H9 (cell line): Measurements from ENCODE around the gene IL1B. TPM values are rescaled to one million over a fixed set of nuclear protein-coding genes. Genes with fewer than 3 reads are reported as not detected.

ENCODE experiments used
- DNase-seq: peaks from one replicate; pipeline ENCODE4 v3.0.0-alpha.2; 2017
- H2AFZ ChIP-seq: one replicate; pipeline ENCODE4 v1.6.1; 2013; ENCODE audit warnings: mild to moderate bottlenecking, low read length, control low read depth, moderate library complexity
- H2AK5ac ChIP-seq: 2 replicates; pipeline ENCODE4 v1.6.1; 2013; ENCODE audit warnings: low read length, control low read depth, mixed read lengths; ENCODE audit not compliant: insufficient read length
- H2BK120ac ChIP-seq: one replicate; pipeline ENCODE4 v1.6.1; 2013; ENCODE audit warnings: low read depth, mild to moderate bottlenecking, low read length, control low read depth, inconsistent platforms; ENCODE audit not compliant: poor library complexity, severe bottlenecking
- H2BK12ac ChIP-seq: 2 replicates; pipeline ENCODE4 v1.6.1; 2013; ENCODE audit warnings: low read length, control low read depth, mixed read lengths, low read depth; ENCODE audit not compliant: insufficient read length
- H2BK15ac ChIP-seq: 2 replicates; pipeline ENCODE4 v1.6.1; 2013; ENCODE audit warnings: low read depth, low read length, control low read depth
- H2BK20ac ChIP-seq: one replicate; pipeline ENCODE4 v1.6.1; 2013; ENCODE audit warnings: low read depth, mild to moderate bottlenecking, low read length, control low read depth, inconsistent platforms; ENCODE audit not compliant: poor library complexity, severe bottlenecking
- H2BK5ac ChIP-seq: 2 replicates; pipeline ENCODE4 v1.6.1; 2013; ENCODE audit warnings: low read length, control low read depth, mixed read lengths; ENCODE audit not compliant: insufficient read length
- H3K14ac ChIP-seq: 2 replicates; pipeline ENCODE4 v1.6.1; 2013; ENCODE audit warnings: low read length, control low read depth; ENCODE audit not compliant: insufficient read depth
- H3K18ac ChIP-seq: 2 replicates; pipeline ENCODE4 v1.6.1; 2013; ENCODE audit warnings: low read depth, mild to moderate bottlenecking, mixed read lengths, low read length, control low read depth; ENCODE audit not compliant: insufficient read length
- H3K23ac ChIP-seq: 2 replicates; pipeline ENCODE4 v1.6.1; 2013; ENCODE audit warnings: low read length, control low read depth, mixed read lengths, low read depth; ENCODE audit not compliant: insufficient read length
- H3K23me2 ChIP-seq: 2 replicates; pipeline ENCODE4 v1.6.1; 2013; ENCODE audit warnings: low read depth, mild to moderate bottlenecking, mixed read lengths, low read length, control low read depth; ENCODE audit not compliant: insufficient read length, poor library complexity, severe bottlenecking
- H3K27ac ChIP-seq: 2 replicates; pipeline ENCODE4 v1.5.1; 2013; ENCODE audit warnings: low read length, control low read depth, mixed read lengths, low read depth; ENCODE audit not compliant: insufficient read length
- H3K27me3 ChIP-seq: 2 replicates; pipeline ENCODE4 v1.6.1; 2013; ENCODE audit warnings: low read length, control low read depth, inconsistent platforms; ENCODE audit not compliant: insufficient read depth
- H3K4ac ChIP-seq: 2 replicates; pipeline ENCODE4 v1.6.1; 2013; ENCODE audit warnings: low read depth, mild to moderate bottlenecking, control low read depth, inconsistent platforms, low read length, moderate library complexity
- H3K4me1 ChIP-seq: 2 replicates; pipeline ENCODE4 v1.6.1; 2013; ENCODE audit warnings: low read length, control low read depth, inconsistent platforms; ENCODE audit not compliant: insufficient read depth
- H3K4me2 ChIP-seq: 2 replicates; pipeline ENCODE4 v1.6.1; 2013; ENCODE audit warnings: low read length, control low read depth, mixed read lengths; ENCODE audit not compliant: insufficient read length, insufficient read depth
- H3K56ac ChIP-seq: 2 replicates; pipeline ENCODE4 v1.6.1; 2013; ENCODE audit warnings: low read depth, mild to moderate bottlenecking, mixed read lengths, low read length, control low read depth; ENCODE audit not compliant: insufficient read length
- H3K79me1 ChIP-seq: 2 replicates; pipeline ENCODE4 v1.6.1; 2013; ENCODE audit warnings: low read depth, mild to moderate bottlenecking, moderate library complexity, low read length, control low read depth, inconsistent platforms; ENCODE audit not compliant: insufficient read depth, poor library complexity, severe bottlenecking
- H3K79me2 ChIP-seq: 2 replicates; pipeline ENCODE4 v1.6.1; 2013; ENCODE audit warnings: low read length, control low read depth, inconsistent platforms; ENCODE audit not compliant: insufficient read depth
- H3K9ac ChIP-seq: 2 replicates; pipeline ENCODE4 v1.6.1; 2013; ENCODE audit warnings: low read length, control low read depth, mixed read lengths; ENCODE audit not compliant: insufficient read length; ENCODE audit errors: extremely low read depth
- H3K9me3 ChIP-seq: one replicate; pipeline ENCODE4 v1.6.1; 2013; ENCODE audit warnings: low read depth, low read length, inconsistent platforms; ENCODE audit not compliant: control insufficient read depth
- H3T11ph ChIP-seq: one replicate; pipeline ENCODE4 v1.6.1; 2013; ENCODE audit warnings: mild to moderate bottlenecking, low read length, control low read depth, inconsistent platforms
- H4K20me1 ChIP-seq: one replicate; pipeline ENCODE4 v1.6.1; 2013; ENCODE audit not compliant: control insufficient read depth, insufficient read length, insufficient read depth
- H4K5ac ChIP-seq: 2 replicates; pipeline ENCODE4 v1.6.1; 2013; ENCODE audit warnings: low read depth, mild to moderate bottlenecking, mixed read lengths, low read length, control low read depth; ENCODE audit not compliant: insufficient read length
- H4K8ac ChIP-seq: replicated peaks from 2 replicates; pipeline ENCODE4 v1.6.1; 2013; ENCODE audit warnings: low read length, control low read depth, mixed read lengths, low read depth; ENCODE audit not compliant: insufficient read length
- H4K91ac ChIP-seq: 2 replicates; pipeline ENCODE4 v1.6.1; 2013; ENCODE audit warnings: low read depth, mild to moderate bottlenecking, moderate library complexity, mixed read lengths, low read length, control low read depth; ENCODE audit not compliant: insufficient read length
- H3K27ac Mint-ChIP-seq, 3 experiments: 2 replicates in 2 of 3; 3 replicates in 1 of 3; pipeline ENCODE4 v1.8.0; 2020 to 2021; ENCODE audit warnings: mixed read lengths in 3 of 3, mild to moderate bottlenecking in 1 of 3, moderate library complexity in 1 of 3
- H3K27me3 Mint-ChIP-seq: 2 replicates; pipeline ENCODE4 v1.8.0; 2021; ENCODE audit warnings: low read depth, mild to moderate bottlenecking, moderate library complexity, mixed read lengths
- H3K36me3 Mint-ChIP-seq, 3 experiments: 2 replicates in 2 of 3; 3 replicates in 1 of 3; pipeline ENCODE4 v1.8.0; 2020 to 2021; ENCODE audit warnings: low read depth in 3 of 3, mixed read lengths in 3 of 3; ENCODE audit not compliant: insufficient read depth in 1 of 3
- H3K4me1 Mint-ChIP-seq, 2 experiments: 2 replicates each; pipeline ENCODE4 v1.8.0; 2020; ENCODE audit warnings: mixed read lengths in 2 of 2
- H3K4me3 Mint-ChIP-seq, 2 experiments: 2 replicates in 1 of 2; 3 replicates in 1 of 2; pipeline ENCODE4 v1.8.0; 2020 to 2021; ENCODE audit warnings: mild to moderate bottlenecking in 2 of 2, mixed read lengths in 2 of 2, moderate library complexity in 1 of 2
- H3K9me3 Mint-ChIP-seq, 2 experiments: 2 replicates in 1 of 2; 3 replicates in 1 of 2; pipeline ENCODE4 v1.8.0; 2020; ENCODE audit warnings: mild to moderate bottlenecking in 2 of 2, mixed read lengths in 2 of 2, moderate library complexity in 1 of 2
- CTCF ChIP-seq: fragments of 200-600 bp; sonication (generic); conservative IDR thresholded peaks from 3 replicates; pipeline ENCODE4 v1.8.0; 2021; ENCODE audit warnings: antibody characterized with exemption, mild to moderate bottlenecking
- WGBS: extraction: QIAGEN DNeasy Blood & Tissue Kit; methylation state at CpG from one replicate; pipeline ENCODE4 v1.1.7; 2013; ENCODE audit warnings: missing lambda C conversion rate, low lambda C conversion rate, mixed read lengths; ENCODE audit not compliant: insufficient read length; ENCODE audit errors: extremely low coverage; 5-methylcytosine and 5-hydroxymethylcytosine counted together
- total RNA-seq: library from RNA; stranded (reverse); gene quantifications from 2 replicates; pipeline ENCODE4 v1.2.1, GENCODE V29; 2021

The IL1B gene
- total RNA-seq, 1 experiment from 2014 or later, result not detected

DNA sequence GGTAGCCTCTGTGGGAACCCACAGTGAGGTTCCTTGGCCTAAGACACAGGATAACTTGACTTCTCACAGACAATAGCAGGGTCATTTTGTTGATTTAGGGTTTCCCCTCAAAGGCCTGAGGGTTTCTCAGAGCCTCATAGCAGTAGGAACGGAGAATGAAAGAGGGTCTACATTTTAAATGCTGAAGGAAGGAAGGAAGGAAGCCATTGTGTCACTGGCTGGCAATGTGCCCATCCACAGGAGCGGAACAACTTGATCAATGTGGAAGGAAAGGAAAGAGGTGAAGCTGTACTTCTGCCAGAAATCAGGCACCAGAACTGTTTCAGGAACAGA lies 5.1 kb downstream of the IL1B start:
- Histone ChIP-seq H3K18ac (no peak overlapping the region), H4K91ac (no peak overlapping the region), H2BK5ac (no peak overlapping the region), H3K79me2 (no peaks in the 10 kb centered on the region), H3K79me1 (no peaks in the 10 kb centered on the region), H3K4ac (no peak overlapping the region), H2BK120ac (no peak overlapping the region), H4K20me1 (no peaks in the 10 kb centered on the region), H2BK20ac (no peak overlapping the region), H4K5ac (no peak overlapping the region), H3K27me3 (no peaks in the 10 kb centered on the region), H3K9ac (no peak overlapping the region), H3K9me3 (no peaks in the 10 kb centered on the region), H3K14ac (no peak overlapping the region), H3K4me1 (no peaks in the 10 kb centered on the region; the same call in 1 of the 2 replicates), H4K8ac (no peak overlapping the region), H3K56ac (no peak overlapping the region), H3K23me2 (no peaks in the 10 kb centered on the region), H2BK15ac (no peak overlapping the region), H3K23ac (no peak overlapping the region), H3K4me2 (no peak overlapping the region), H2AFZ (no peak overlapping the region), H2AK5ac (no peak overlapping the region), H3T11ph (no peak overlapping the region), H2BK12ac (no peak overlapping the region), H3K27ac (no peak overlapping the region)
- no peak for TF ChIP-seq CTCF
- H3K27me3 Mint-ChIP-seq, result no peaks in the 10 kb centered on the region; the same call in 1 of the 2 replicates
- H3K4me1 Mint-ChIP-seq, result peaks cover 17 to 26% of the 10 kb centered on the region in 2 experiments
- no peak for DNase-seq
- no peak overlapping the region for H3K4me3 Mint-ChIP-seq
- H3K36me3 Mint-ChIP-seq, result peaks cover 0 to 4% (median 2%) of the 10 kb centered on the region in 3 experiments; a peak in 4 of 7 replicates
- no CpG with 5 or more reads among the region's 2 CpGs for WGBS
- H3K27ac Mint-ChIP-seq, result no peak overlapping the region
- peaks cover 3 to 5% of the 10 kb centered on the region in 2 experiments; a peak in 4 of 5 replicates for H3K9me3 Mint-ChIP-seq
